ENCODE data around the gene NUP210. TPM values are rescaled to one million over a fixed set of nuclear protein-coding genes. Genes with fewer than 3 reads are reported as not detected.

The NUP210 gene
- total RNA-seq, 1 experiment from 2014 or later: 11.4 TPM

- no peak overlapping the region for H3K27ac ChIP-seq (ENCODE audit: low read depth, low read length, poor library complexity, severe bottlenecking)
- ChIA-PET POLR2A (ENCODE audit: low non-redundant PET) (no interaction called here), CTCF (interaction anchor here (0.6 kb wide), 1 partner anchor 81 kb away, joined by 3 read pairs; no protein-coding TSS in a partner anchor)
- no TSS peak for BruUV-seq (replicated peaks)
- no peak for TF ChIP-seq CTCF (conservative IDR thresholded peaks at IDR 0.05; ENCODE audit: low read depth, low read length)
- no peak for TF ChIP-seq EZH2 (IDR thresholded peaks at IDR 0.05; ENCODE audit: borderline replicate concordance, low read depth, low read length, poor library complexity, severe bottlenecking)
- no peaks in the 10 kb centered on the region for H3K9me3 ChIP-seq (ENCODE audit: low read depth, low read length, poor library complexity, severe bottlenecking)
- intact Hi-C loops (cut with micrococcal nuclease; ENCODE audit: unreplicated experiment): no loop called here
- H3K27me3 ChIP-seq (replicated peaks; ENCODE audit: insufficient read depth, low read depth, low read length, poor library complexity): no peaks in the 10 kb centered on the region
- DNase-seq (ENCODE audit: low spot score): no peak
- no peaks in the 10 kb centered on the region for H3K4me1 ChIP-seq (ENCODE audit: insufficient read depth, low read length, poor library complexity, severe bottlenecking)
- H3K36me3 ChIP-seq (ENCODE audit: insufficient read depth, low read length, poor library complexity, severe bottlenecking): no peaks in the 10 kb centered on the region
- H3K4me3 ChIP-seq (ENCODE audit: low read depth, low read length, poor library complexity, severe bottlenecking): no peak overlapping the region
These were observed 48.7 kb downstream of the NUP210 start for GRCh38 chr3:13371100-13372075.

GRCh38 chr3:13370609-13371008 lies 49.5 kb downstream of the NUP210 start:
- Histone ChIP-seq H3K4me1 (ENCODE audit: insufficient read depth, low read length, poor library complexity, severe bottlenecking) (no peaks in the 10 kb centered on the region), H3K27ac (ENCODE audit: low read depth, low read length, poor library complexity, severe bottlenecking) (no peak overlapping the region), H3K9me3 (ENCODE audit: low read depth, low read length, poor library complexity, severe bottlenecking) (no peaks in the 10 kb centered on the region), H3K4me3 (ENCODE audit: low read depth, low read length, poor library complexity, severe bottlenecking) (no peak overlapping the region), H3K36me3 (ENCODE audit: insufficient read depth, low read length, poor library complexity, severe bottlenecking) (no peaks in the 10 kb centered on the region), H3K27me3 (replicated peaks; ENCODE audit: insufficient read depth, low read depth, low read length, poor library complexity) (no peaks in the 10 kb centered on the region)
- no TSS peak for BruUV-seq (replicated peaks)
- ChIA-PET POLR2A (ENCODE audit: low non-redundant PET) (no interaction called here), CTCF (no interaction called here)
- no peak for DNase-seq (ENCODE audit: low spot score)
- TF ChIP-seq EZH2 (IDR thresholded peaks at IDR 0.05; ENCODE audit: borderline replicate concordance, low read depth, low read length, poor library complexity, severe bottlenecking) (no peak), CTCF (conservative IDR thresholded peaks at IDR 0.05; ENCODE audit: low read depth, low read length) (no peak)
- intact Hi-C loops (cut with micrococcal nuclease; ENCODE audit: unreplicated experiment): no loop called here

DNA sequence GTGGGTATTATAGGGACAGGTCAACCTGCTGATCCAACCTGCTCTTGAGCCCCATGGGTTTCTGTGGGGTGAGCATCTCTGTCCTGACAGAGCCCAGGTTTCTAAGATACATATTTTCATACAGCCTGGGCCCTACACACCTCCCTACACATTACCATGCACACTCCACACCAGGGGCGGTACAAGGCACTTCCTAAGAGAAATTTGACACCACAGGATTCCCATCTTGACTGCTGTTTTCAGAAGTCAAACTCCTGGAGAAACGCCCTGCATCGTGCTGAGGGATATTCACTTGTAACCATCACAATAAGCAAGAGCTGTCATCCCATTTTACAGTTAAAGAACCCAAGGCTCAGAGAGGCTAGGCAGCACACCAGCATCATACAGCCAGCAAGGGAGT lies 50.1 kb downstream of the NUP210 start:
- Histone ChIP-seq H3K27ac (ENCODE audit: low read depth, low read length, poor library complexity, severe bottlenecking) (no peak overlapping the region), H3K36me3 (ENCODE audit: insufficient read depth, low read length, poor library complexity, severe bottlenecking) (no peaks in the 10 kb centered on the region), H3K4me3 (ENCODE audit: low read depth, low read length, poor library complexity, severe bottlenecking) (no peak overlapping the region), H3K4me1 (ENCODE audit: insufficient read depth, low read length, poor library complexity, severe bottlenecking) (no peaks in the 10 kb centered on the region), H3K27me3 (replicated peaks; ENCODE audit: insufficient read depth, low read depth, low read length, poor library complexity) (no peaks in the 10 kb centered on the region), H3K9me3 (ENCODE audit: low read depth, low read length, poor library complexity, severe bottlenecking) (no peaks in the 10 kb centered on the region)
- ChIA-PET POLR2A (ENCODE audit: low non-redundant PET) (no interaction called here), CTCF (no interaction called here)
- no peak for DNase-seq (ENCODE audit: low spot score)
- no TSS peak for BruUV-seq (replicated peaks)
- TF ChIP-seq CTCF (conservative IDR thresholded peaks at IDR 0.05; ENCODE audit: low read depth, low read length) (no peak), EZH2 (IDR thresholded peaks at IDR 0.05; ENCODE audit: borderline replicate concordance, low read depth, low read length, poor library complexity, severe bottlenecking) (no peak)
- intact Hi-C loops (cut with micrococcal nuclease; ENCODE audit: unreplicated experiment): no loop called here

Data from A673 (cell line).